Cardiac septum (tissue), 1 donor: ENCODE results near the gene TSPAN6. TPM values are rescaled to one million over a fixed set of nuclear protein-coding genes. Genes with fewer than 3 reads are reported as not detected.

Experiments
- DNase-seq: peaks from one replicate; pipeline ENCODE4 v3.0.0-alpha.2; 2020; ENCODE audit warnings: low spot score
- intact Hi-C: fragments of 100-400 bp; cut with DNase I; formaldehyde crosslinking; loops from one replicate; pipeline ENCODE4 v1.14.0; 2022
- total RNA-seq: library from RNA; stranded (reverse); fragmentation: NEBNext Ultra II Directional; extraction: Animal tissue kit (Norgen Biotek cat#: 25700); gene quantifications from one replicate; pipeline ENCODE4 v1.2.1, GENCODE V29; 2021
- donor health status: DM: no; HTN: no; CAD: no.

The TSPAN6 gene
- total RNA-seq, 1 donor from 2014 or later = 3.0 TPM

DNA sequence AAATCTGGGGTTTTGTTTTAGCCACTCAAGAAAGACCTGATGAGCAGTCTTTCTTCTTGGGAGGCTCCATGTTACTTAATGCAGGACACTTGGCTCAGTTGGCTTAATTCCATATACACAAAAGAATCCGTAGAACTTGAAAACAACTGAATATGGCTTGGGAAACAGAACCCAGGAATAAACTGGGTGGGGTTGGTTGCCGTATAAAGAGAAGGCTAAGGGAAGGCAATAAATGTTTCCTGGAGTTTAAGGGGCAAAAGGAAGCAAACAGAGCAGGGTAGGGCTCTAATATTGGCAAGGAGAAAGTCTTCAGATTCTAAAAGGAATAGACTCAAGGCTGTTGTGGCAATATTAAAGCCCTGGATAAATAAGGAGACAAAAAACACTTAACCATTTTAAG lies 43.5 kb downstream of the TSPAN6 start:
- intact Hi-C loops = no loop called here
- DNase-seq = no peak

GRCh38 chrX:100591256-100592051 lies 45.2 kb downstream of the TSPAN6 start:
- no peak for DNase-seq

DNA sequence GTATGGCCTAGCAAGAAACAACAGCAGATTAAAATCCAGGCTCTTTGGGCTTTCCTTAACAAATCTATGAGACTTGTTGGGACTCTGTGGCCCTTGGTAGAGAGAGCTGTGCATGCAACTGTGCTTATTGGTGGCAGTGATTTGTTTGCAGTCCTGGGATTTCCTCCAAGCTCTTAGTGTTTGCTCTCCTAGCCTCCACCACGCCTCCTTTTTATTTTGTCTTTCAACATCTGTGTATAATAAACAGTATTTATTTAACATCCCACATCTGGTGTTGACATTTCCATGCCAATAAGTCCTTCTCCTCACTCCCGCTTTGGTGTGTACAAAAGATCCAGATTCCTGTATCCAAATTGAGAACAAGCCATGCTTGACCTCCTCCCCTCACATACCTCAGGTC lies 48.7 kb downstream of the TSPAN6 start:
- intact Hi-C loops = no loop called here
- DNase-seq = no peak

More at GRCh38 chrX:100591256-100592051, 45.2 kb downstream of the TSPAN6 start:
- intact Hi-C loops = no loop called here

- intact Hi-C loops = no loop called here
- no peak for DNase-seq
These were observed 49.9 kb downstream of the TSPAN6 start for GRCh38 chrX:100586747-100587146.

GRCh38 chrX:100584611-100585010 lies 52.0 kb downstream of the TSPAN6 start, which contains the start of gene TNMD:
Gene TNMD, plus strand, starts transcription at chrX:100584936. Its CDS starts 83 bp downstream, at chrX:100585019.
- DNase-seq = no peak
- intact Hi-C loops = no loop called here

Other genes with a start within 250 kb of the TSPAN6 start
- gene PCDH19, start 226.5 kb downstream of the TSPAN6 start, total RNA-seq = 0.54 TPM
- gene TNMD, start 51.9 kb downstream of the TSPAN6 start, total RNA-seq = 2.6 TPM
- 14.2 TPM for gene SRPX2, start 7.4 kb upstream of the TSPAN6 start, total RNA-seq
- gene SYTL4, start 95.3 kb upstream of the TSPAN6 start, total RNA-seq = 3.5 TPM
- gene CSTF2, start 183.6 kb upstream of the TSPAN6 start, total RNA-seq = 7.8 TPM
- gene NOX1, start 237.6 kb upstream of the TSPAN6 start, total RNA-seq = not detected